Measurements from ENCODE around the gene CARS2.

CARS2 gene

GRCh38 chr13:110620596-110620995, 85.3 kb downstream of the CARS2 start:
- in situ Hi-C loops (cut with MboI; ENCODE audit: low sequenced_read_pairs) = loop anchor here (25.0 kb wide), 1 partner anchor 192 kb away; no protein-coding TSS in a partner anchor

DNA sequence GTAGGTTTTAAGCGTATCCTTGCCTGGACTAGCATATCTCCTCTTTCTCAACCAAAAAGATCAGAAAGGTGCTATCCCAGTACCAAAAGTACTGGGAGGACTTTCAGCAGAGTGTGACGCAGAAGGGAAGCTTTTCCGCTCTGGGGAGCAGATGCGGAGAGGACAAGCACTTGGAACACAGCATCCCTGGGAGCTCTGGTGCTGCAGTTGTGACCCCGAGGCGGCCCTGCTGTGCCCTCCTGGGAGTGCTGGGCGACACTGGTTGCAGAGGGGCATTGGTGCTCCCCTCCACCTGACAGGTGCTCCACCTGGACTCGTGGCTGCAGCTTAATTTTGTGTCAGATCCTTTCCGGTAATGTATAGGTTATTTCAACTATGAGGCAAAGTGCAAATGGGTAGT, 87.1 kb downstream of the CARS2 start:
- in situ Hi-C loops (cut with MboI; ENCODE audit: low sequenced_read_pairs) = loop anchor here (25.0 kb wide), 1 partner anchor 194 kb away; no protein-coding TSS in a partner anchor

DNA sequence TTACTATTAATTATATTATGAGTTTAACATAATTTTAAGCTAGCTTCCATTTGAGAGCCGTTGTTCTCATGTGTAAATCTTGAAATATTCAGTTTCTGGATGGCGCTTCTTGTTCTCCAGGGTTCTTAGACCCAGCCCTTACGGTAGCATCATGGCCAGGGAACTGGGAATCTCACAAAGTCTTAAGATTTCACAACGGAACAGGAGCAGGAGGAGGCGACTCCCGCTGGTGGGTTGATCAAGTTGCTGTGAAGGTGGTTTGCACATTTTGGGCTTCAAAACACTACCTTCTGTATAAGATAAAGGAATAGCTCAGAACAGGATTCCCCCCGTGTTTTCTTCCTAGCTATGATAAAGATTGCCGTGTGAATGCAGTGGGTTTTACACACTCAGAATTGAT, 87.7 kb downstream of the CARS2 start:
- in situ Hi-C loops (cut with MboI; ENCODE audit: low sequenced_read_pairs) = loop anchor here (25.0 kb wide), 1 partner anchor 194 kb away; no protein-coding TSS in a partner anchor

DNA sequence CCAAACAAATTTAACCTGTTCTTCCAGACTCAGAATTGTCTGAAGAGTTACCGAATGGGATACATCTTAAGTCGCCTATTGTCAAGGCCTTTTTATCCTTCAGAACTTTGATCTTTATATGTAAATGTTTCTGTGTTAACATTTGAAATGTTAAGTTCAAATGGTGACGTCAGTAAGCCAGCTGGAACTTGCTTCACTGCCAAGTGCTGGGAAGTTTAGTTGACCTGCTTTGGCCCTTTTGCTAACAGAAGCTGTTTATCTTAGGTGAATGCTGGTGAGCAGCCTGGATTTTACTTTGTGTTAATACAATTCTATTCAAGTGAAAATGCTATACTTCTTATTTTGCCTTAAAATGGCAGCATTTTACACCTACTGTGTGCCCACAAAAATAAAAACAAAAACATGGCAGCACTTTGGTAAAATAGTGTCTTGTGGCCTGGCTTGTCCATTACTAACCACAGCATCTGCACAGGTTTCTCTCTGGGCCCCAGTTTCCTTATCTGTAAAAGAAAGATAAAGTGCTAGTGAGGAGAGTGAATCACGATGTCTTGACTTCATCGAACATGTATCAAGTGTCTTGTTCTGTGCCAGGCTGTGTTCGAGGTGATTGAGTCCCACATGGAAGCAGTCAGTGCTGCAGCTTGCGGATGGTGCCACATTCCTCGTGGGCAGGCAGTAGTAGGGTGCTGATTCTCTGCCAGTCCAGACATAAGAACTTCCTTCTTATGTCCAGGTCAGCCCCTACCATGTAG, 88.4 kb downstream of the CARS2 start:
- in situ Hi-C loops (cut with MboI; ENCODE audit: low sequenced_read_pairs) = loop anchor here (25.0 kb wide), 1 partner anchor 195 kb away; no protein-coding TSS in a partner anchor

DNA sequence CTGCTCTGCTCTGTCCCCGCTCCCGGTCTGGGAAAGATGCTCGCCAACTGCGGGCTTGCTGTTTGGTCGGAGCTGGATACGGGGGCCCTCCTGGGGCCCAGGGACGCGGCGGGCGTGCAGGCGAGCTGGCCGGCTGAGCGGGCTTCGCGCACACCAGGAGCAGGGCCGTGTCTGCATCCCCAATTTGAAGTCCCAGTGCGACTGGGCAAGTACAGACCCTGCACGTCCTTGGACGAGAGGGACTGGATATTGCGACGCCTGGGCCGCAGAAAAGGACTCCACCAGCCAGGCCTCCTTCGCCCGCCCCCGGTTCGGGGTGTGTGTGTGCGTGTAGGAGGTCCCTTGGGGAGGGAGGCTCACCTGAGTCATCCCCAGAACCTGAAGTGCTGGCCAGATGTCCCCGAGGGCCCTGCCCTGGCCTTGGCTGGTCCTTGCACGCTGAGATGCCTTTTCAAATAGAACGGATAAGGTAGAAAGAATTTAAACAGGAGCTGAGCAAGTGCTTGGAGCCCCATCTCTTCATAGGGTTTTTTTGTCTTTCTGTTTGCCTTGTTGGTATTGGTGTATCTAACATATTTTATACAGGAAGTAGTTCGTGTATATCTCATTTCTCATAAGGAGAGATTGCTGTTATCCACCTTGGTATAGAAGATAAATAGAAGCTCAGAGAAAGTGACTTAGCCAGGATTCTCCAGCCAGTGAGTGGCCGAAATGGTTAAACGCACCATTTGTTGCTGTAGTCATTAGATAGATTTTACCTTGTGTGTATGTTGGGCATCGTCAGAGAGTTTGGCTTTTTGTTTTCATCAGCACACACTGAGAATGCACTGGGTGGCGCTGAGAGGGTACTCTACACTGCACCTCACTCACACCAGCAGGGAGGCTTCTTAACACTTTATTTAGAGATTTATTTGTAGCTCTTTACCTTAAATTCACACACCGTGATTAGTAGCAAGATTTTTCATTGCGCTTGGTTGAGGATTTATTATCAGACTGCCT, 89.5 kb downstream of the CARS2 start:
- in situ Hi-C loops (cut with MboI; ENCODE audit: low sequenced_read_pairs) = loop anchor here (25.0 kb wide), 1 partner anchor 196 kb away; no protein-coding TSS in a partner anchor

DNA sequence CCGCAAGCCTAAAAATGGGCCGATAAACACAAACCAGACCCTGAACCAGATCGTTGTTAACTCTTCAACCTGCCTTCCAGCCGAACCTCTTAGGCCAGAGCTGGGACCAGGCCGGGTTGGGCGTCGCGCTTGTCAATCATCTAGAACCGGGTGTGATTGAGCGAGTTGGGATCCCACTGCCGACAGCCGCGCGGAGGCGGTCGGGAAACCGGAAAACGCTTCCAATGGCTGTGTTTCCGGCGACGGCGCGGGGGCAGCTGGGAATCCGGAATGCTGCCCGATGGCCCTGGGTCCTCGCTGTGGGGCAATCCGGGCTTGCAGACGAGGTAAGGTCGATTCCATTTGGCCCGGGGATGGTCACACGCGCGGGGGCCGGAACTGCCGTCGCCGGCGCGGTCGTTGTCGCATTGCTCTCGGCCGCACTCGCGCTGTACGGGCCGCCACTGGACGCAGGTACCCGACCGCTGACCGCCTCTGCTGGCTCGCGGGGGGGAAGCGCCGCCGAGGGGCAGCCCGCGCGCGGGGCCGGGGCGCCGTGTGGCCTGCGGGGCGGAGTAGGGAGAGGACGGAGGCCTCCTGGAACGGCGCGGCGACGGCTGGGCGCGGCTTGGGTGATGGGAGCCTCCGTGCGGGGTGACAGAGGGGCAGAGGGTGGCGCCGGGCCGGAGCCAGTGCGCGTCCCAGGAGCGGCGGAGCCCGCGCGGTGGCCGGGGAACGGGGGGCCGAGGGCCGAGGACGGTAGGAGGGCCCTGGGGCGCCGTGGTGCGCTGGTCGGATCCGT, 90.4 kb downstream of the CARS2 start, which contains the start of gene NAXD:
Gene NAXD (plus strand): TSS at position 224 of the 781 bp plus-strand sequence. CDS start 57 bp downstream, at position 281.
- in situ Hi-C loops (cut with MboI; ENCODE audit: low sequenced_read_pairs) = loop anchor here (25.0 kb wide), 1 partner anchor 197 kb away; no protein-coding TSS in a partner anchor

- in situ Hi-C loops (cut with MboI; ENCODE audit: low sequenced_read_pairs) = loop anchor here (25.0 kb wide), 1 partner anchor 197 kb away; no protein-coding TSS in a partner anchor
These were observed 91.0 kb downstream of the CARS2 start for GRCh38 chr13:110615005-110615321.

GRCh38 chr13:110610955-110611595, 94.8 kb downstream of the CARS2 start:
- in situ Hi-C loops (cut with MboI; ENCODE audit: low sequenced_read_pairs) = loop anchor here (25.0 kb wide), 1 partner anchor 201 kb away; no protein-coding TSS in a partner anchor

DNA sequence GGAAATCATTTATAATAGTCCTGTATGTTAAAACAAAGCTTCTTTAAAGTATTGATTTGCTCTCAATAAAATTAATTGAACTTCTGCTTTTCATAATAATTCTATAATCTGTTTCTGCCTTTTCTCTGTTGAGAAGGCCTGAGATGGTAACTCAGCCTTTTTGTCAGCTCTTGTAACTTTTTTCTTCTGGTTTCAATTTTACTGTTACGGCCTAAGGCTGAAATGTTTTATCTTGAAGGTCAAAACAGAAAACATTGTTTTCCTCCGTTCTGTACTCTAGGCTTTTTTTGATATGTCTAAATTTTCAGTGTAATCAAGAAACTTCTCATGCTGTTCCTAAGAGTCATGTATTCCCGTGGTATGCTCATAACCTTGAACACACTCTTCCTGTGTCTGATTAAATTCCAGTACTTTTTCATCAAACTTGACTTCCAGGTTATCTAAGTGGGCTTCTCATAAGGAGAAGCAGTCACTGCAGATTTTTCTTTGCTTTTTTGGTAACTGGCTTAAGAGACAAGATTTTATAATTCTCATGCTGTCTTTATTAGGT, 98.2 kb downstream of the CARS2 start:
- in situ Hi-C loops (cut with MboI; ENCODE audit: low sequenced_read_pairs) = loop anchor here (25.0 kb wide), 1 partner anchor 205 kb away; no protein-coding TSS in a partner anchor

DNA sequence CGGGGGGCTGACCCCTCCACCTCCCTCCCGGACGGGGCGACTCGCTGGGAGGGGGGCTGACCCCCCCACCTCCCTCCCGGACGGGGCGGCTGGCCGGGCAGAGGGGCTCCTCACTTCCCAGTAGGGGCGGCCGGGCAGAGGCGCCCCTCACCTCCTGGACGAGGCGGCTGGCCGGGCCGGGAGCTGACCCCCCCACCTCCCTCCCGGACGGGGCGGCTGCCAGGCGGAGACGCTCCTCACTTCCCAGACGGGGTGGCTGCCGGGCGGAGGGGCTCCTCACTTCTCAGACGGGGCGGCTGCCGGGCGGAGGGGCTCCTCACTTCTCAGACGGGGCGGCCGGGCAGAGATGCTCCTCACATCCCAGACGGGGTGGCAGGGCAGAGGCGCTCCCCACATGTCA, 99.6 kb downstream of the CARS2 start:
- in situ Hi-C loops (cut with MboI; ENCODE audit: low sequenced_read_pairs) = loop anchor here (25.0 kb wide), 1 partner anchor 206 kb away; no protein-coding TSS in a partner anchor

DNA sequence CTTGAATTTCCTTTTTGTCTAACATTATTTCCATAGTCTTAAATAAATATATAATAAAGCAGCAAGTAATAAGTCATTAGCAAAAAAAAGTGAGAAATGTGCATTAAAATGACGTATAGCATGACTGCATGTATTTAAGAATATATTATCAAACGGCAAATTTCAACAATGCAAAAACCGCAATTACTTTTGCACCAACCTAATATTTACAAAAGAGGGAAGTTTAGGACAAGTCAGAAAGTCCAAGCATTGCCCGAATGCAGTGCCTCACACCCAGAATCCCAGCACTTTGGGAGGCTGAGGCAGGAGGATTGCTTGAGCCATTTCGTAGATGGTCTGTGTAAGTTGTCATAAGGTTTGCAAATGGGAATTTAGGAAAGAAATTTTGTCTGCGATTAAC, 100.8 kb downstream of the CARS2 start:
- in situ Hi-C loops (cut with MboI; ENCODE audit: low sequenced_read_pairs) = loop anchor here (25.0 kb wide), 1 partner anchor 207 kb away; no protein-coding TSS in a partner anchor

GRCh38 chr13:110600980-110601379, 104.9 kb downstream of the CARS2 start:
- in situ Hi-C loops (cut with MboI; ENCODE audit: low sequenced_read_pairs) = loop anchor here (25.0 kb wide), 1 partner anchor 211 kb away; no protein-coding TSS in a partner anchor

GRCh38 chr13:110600261-110600819, 105.6 kb downstream of the CARS2 start:
- in situ Hi-C loops (cut with MboI; ENCODE audit: low sequenced_read_pairs) = loop anchor here (25.0 kb wide), 1 partner anchor 212 kb away; no protein-coding TSS in a partner anchor

DNA sequence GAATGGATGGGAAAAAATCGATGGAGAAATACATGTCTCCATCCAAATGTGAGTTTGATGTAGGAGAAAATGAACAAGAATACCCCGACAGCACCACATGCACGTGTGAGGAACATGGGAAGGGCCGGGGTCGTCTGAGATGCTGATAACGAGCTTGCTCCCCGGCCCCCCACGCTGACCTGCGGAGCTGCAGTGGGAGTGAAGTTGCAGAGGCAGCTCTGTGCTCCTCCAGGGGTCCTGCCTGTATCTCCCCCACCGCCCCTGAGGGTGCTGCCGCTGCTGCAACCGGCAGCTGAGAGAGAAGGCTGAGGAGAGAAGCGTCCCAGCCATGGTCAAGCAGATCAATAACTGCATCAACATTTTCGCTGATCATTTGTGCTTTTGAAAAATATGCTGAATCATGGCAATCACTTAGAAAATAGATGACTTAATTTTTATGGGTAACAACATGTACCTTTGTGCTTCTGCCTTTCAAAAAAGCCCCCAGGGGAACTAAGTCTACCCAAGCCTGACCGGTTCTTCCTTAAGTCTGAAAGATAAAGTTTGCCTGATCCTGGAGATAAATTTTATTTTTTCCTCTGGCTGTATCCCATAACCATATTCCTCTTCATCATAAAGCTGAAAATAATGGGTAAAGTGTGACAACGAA, 108.8 kb downstream of the CARS2 start:
- in situ Hi-C loops (cut with MboI; ENCODE audit: low sequenced_read_pairs) = no loop called here

DNA sequence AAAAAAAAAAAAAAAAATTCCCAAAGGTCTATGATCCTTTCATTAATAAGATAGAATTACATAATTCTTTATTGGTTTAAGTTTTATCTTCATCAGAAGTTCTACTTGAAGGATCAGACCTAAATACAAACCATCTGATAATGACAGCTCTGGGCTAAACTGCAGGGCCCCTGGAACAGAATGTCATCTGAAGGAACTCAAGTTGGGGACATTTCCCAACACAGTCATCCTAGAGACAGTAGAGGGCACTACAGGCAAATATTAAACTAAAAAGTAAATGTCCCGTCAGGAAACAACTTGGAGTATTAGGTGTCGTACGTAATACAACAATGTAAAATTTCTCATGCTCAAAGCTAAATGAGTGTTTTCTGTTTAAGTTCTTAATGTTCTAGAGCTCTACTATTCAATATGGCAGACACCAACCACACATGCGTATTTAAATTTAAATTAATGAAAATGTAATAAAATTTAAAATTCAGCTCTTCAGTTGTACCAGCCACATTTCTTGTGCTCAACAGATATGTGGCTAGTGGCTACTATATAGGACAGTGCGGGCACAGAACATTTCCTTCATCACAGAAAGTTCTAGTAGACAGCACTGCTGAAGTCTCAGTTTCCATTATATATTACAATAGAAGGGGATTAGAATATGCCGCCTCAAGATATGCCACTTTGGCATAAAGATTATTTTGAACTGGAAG, 112.3 kb downstream of the CARS2 start:
- in situ Hi-C loops (cut with MboI; ENCODE audit: low sequenced_read_pairs) = no loop called here

DNA sequence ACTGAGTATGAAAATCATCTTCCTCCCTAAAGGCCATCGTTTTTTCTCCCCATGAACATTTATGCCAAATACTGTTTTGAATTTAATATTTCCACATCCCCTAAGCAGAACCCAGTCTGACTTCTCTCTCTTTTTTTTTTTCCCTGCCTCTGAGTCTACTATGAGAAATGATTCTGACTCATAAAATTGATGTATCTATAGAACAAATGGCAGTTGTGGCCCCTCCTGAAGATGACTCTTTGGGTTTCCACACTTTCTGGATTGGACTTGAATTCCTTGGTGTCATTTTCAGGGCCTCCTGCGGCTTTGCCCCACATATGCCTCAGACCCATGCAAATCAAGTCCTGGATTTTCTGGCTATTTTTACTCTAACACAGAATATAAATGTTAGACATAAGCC, 113.3 kb downstream of the CARS2 start:
- in situ Hi-C loops (cut with MboI; ENCODE audit: low sequenced_read_pairs) = no loop called here

All from HL-60/S4 treated with retinoic acid at 250 ng/mL for 4 days and 3 days (cell line).